Measurements from ENCODE around the gene MTG2. TPM values are rescaled to one million over a fixed set of nuclear protein-coding genes. Genes with fewer than 3 reads are reported as not detected.

Gene MTG2
- total and polyA plus RNA-seq, 2 of the 13 experiments (the other 11 are each of a cell fraction or from before 2014, with no cell fraction given) = 20.4 to 37.8 TPM

- peak; percentile 34; the same call in 1 of the 2 replicates for TF ChIP-seq ARID5B (CRISPR knock-in tag; IDR thresholded peaks at IDR 0.05)
- TF ChIP-seq, protein P1, sequence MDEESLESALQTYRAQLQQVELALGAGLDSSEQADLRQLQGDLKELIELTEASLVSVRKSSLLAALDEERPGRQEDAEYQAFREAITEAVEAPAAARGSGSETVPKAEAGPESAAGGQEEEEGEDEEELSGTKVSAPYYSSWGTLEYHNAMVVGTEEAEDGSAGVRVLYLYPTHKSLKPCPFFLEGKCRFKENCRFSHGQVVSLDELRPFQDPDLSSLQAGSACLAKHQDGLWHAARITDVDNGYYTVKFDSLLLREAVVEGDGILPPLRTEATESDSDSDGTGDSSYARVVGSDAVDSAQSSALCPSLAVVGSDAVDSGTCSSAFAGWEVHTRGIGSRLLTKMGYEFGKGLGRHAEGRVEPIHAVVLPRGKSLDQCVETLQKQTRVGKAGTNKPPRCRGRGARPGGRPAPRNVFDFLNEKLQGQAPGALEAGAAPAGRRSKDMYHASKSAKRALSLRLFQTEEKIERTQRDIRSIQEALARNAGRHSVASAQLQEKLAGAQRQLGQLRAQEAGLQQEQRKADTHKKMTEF (CRISPR knock-in tag; IDR thresholded peaks at IDR 0.05) = peak; percentile 31; the same call in 1 of the 2 replicates
- TF ChIP-seq NFKBIZ (CRISPR knock-in tag; IDR thresholded peaks at IDR 0.05) = no peak
- no peak for TF ChIP-seq RXRA (CRISPR knock-in tag; IDR thresholded peaks at IDR 0.05)
- TF ChIP-seq ZIK1 (CRISPR knock-in tag; IDR thresholded peaks at IDR 0.05; ENCODE audit: borderline replicate concordance, low read depth) = no peak
- TF ChIP-seq ZNF546 (CRISPR knock-in tag; conservative IDR thresholded peaks at IDR 0.05) = peak; percentile 84; the same call in 1 of the 2 replicates
- TF ChIP-seq DNMT3B (CRISPR knock-in tag; conservative IDR thresholded peaks at IDR 0.05) = no peak
- no peak for TF ChIP-seq SRY (CRISPR knock-in tag; IDR thresholded peaks at IDR 0.05)
- TF ChIP-seq, protein P2, sequence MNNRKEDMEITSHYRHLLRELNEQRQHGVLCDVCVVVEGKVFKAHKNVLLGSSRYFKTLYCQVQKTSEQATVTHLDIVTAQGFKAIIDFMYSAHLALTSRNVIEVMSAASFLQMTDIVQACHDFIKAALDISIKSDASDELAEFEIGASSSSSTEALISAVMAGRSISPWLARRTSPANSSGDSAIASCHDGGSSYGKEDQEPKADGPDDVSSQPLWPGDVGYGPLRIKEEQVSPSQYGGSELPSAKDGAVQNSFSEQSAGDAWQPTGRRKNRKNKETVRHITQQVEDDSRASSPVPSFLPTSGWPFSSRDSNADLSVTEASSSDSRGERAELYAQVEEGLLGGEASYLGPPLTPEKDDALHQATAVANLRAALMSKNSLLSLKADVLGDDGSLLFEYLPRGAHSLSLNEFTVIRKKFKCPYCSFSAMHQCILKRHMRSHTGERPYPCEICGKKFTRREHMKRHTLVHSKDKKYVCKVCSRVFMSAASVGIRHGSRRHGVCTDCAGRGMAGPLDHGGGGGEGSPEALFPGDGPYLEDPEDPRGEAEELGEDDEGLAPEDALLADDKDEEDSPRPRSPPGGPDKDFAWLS (CRISPR knock-in tag; IDR thresholded peaks at IDR 0.05; ENCODE audit: borderline replicate concordance) = no peak
- no peak for TF ChIP-seq RNF2 (conservative IDR thresholded peaks at IDR 0.05; ENCODE audit: low read depth)
- TF ChIP-seq CBX1 (IDR thresholded peaks at IDR 0.05; ENCODE audit: low read depth) = no peak
- TF ChIP-seq SNAPC2 (CRISPR knock-in tag; IDR thresholded peaks at IDR 0.05) = no peak
- no peak for TF ChIP-seq MZF1 (CRISPR knock-in tag; IDR thresholded peaks at IDR 0.05; ENCODE audit: borderline replicate concordance)
- TF ChIP-seq SMAD3 (CRISPR knock-in tag; IDR thresholded peaks at IDR 0.05) = no peak
- TF ChIP-seq RXRB (CRISPR knock-in tag; IDR thresholded peaks at IDR 0.05; ENCODE audit: borderline replicate concordance) = peak; percentile 51; the same call in 1 of the 2 replicates
- TF ChIP-seq POGZ (CRISPR knock-in tag; IDR thresholded peaks at IDR 0.05) = no peak
- peak; percentile 60; the same call in 1 of the 2 replicates for TF ChIP-seq IRF2 (CRISPR knock-in tag; IDR thresholded peaks at IDR 0.05)
- TF ChIP-seq KLF13 (CRISPR knock-in tag; IDR thresholded peaks at IDR 0.05) = no peak
- no peak for TF ChIP-seq NONO (IDR thresholded peaks at IDR 0.05)
- no peak for TF ChIP-seq NONO (CRISPR knock-in tag; conservative IDR thresholded peaks at IDR 0.05)
- TF ChIP-seq ZNF678 (CRISPR knock-in tag; IDR thresholded peaks at IDR 0.05) = 0 out of 2 replicates have a peak, but pooled peaks have one; percentile 32
- TF ChIP-seq PHF5A (CRISPR knock-in tag; IDR thresholded peaks at IDR 0.05; ENCODE audit: low read depth, unreplicated experiment) = peak; percentile 55
- TF ChIP-seq, protein P3, sequence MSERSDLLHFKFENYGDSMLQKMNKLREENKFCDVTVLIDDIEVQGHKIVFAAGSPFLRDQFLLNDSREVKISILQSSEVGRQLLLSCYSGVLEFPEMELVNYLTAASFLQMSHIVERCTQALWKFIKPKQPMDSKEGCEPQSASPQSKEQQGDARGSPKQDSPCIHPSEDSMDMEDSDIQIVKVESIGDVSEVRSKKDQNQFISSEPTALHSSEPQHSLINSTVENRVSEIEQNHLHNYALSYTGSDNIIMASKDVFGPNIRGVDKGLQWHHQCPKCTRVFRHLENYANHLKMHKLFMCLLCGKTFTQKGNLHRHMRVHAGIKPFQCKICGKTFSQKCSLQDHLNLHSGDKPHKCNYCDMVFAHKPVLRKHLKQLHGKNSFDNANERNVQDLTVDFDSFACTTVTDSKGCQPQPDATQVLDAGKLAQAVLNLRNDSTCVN (CRISPR knock-in tag; IDR thresholded peaks at IDR 0.05; ENCODE audit: borderline replicate concordance) = no peak
Observed at GRCh38 chr20:62156592-62157386, 26.0 kb upstream of the MTG2 start (continued).

All from HepG2 (cell line).